ENCODE data around the gene IKBKE.

IKBKE gene

DNA sequence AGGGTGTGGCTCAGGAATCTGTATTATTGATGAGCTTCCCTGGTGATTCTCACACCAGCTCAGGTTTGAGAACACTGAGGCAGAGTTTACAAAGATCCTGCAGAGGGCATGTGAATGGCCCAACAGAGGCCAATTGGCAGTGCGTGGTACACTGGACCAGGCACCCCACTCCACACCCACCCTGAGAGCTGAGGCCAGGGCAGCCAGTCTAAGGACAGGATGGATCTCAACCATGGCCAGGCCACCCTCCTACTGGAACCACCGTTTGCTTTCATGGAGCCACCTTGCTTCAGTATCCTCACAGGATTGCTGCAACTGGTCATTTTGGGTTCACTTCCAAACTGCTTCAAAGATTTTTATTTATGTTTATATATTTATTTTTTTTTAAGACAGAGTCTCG lies 29.8 kb downstream of the IKBKE start:
- TF ChIP-seq, protein P1, sequence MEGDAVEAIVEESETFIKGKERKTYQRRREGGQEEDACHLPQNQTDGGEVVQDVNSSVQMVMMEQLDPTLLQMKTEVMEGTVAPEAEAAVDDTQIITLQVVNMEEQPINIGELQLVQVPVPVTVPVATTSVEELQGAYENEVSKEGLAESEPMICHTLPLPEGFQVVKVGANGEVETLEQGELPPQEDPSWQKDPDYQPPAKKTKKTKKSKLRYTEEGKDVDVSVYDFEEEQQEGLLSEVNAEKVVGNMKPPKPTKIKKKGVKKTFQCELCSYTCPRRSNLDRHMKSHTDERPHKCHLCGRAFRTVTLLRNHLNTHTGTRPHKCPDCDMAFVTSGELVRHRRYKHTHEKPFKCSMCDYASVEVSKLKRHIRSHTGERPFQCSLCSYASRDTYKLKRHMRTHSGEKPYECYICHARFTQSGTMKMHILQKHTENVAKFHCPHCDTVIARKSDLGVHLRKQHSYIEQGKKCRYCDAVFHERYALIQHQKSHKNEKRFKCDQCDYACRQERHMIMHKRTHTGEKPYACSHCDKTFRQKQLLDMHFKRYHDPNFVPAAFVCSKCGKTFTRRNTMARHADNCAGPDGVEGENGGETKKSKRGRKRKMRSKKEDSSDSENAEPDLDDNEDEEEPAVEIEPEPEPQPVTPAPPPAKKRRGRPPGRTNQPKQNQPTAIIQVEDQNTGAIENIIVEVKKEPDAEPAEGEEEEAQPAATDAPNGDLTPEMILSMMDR (IDR thresholded peaks at IDR 0.05) = no peak

DNA sequence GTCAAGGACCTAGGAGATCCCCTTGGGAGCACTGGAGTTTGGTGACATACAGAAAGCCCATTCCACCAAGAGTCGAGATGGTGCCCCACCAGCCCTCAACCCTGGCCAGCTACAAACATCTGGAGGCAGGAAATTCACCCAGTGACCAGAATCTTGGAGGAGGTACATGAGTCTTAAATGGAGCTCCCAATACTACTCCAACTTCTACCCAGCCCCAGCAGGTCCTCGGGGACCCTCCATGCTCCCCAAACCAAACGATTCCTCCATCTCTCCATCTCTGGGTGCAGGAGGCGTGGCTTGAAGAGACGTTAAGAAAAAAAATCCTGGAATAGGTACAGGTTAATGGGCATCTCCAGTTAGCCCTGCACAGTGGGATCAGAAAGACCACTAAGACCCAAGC lies 31.6 kb downstream of the IKBKE start:
- TF ChIP-seq, protein P1 (IDR thresholded peaks at IDR 0.05) = no peak

DNA sequence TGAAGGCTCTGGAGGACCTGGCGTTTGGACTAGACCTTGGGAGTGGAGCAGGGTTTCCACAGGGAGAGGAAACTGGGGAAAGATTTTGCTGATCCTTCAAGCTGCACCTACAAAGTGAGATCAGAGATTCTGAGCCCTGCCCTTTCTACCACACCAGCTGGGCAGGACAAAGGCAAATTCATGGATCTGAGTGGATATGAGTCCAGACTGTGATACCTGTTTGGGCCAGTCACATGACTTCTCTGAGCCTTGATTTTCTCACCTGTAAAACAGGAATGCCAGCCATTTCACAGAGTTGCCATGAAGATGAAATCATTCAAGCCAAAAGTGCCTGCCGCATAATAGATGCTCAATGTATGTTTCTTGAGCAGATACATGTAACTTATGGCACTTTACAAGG lies 32.1 kb downstream of the IKBKE start:
- TF ChIP-seq, protein P1 (IDR thresholded peaks at IDR 0.05) = no peak

DNA sequence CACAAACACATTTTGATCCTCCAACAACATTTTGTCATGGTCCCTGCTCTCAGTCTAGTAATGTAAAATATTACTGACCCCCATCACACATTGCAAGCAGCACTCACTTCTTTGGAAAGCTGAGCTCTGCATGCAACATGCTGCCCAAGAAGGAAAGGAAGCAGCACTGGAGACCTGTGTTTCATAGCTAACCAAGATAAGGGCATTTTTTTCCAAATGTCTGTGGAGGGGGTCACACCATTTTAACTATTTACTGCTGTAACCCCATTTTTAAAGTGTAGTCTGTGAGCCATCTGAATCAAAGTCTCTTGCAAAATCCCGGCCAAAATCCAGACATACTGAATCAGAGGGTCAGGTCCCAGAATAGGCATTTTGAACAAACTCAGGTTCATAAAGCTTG lies 32.5 kb downstream of the IKBKE start:
- TF ChIP-seq, protein P1 (IDR thresholded peaks at IDR 0.05) = no peak

DNA sequence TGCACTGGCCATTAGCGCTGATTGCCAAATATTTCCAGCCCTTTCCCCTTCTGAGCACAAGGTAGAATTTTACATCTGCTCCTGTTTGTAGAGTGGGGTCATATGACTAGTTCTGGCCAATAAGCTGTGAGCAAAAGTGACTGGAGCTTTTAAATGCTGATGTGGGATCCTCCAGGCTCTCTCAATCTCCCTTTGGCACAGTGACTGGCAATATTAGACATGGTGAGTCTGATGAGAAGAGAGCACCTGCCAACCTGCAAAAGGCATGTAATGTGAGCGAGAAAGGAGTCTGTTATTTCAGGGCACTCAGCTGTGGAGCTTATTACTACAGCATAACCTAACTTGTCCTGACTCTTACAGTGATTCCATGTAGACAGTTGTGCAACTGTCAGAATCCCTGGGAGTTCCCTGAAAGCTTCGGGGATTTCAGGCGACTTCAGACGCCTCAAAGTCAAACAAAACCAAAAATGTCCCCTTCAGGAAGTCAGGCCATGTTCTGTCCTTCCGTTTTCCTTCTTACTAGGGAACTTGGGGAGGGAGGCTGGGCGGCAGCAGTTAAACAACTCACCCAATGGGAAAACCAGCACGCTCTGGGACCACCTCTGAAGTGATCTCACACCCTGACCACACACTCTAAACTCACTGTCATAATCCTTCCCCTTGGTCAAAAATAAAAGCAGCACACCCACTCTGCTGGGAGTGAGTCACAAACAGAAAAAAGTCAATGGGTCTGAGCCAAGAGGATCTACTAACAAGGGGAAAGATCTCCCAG lies 33.5 kb downstream of the IKBKE start:
- TF ChIP-seq, protein P1 (IDR thresholded peaks at IDR 0.05) = no peak

DNA sequence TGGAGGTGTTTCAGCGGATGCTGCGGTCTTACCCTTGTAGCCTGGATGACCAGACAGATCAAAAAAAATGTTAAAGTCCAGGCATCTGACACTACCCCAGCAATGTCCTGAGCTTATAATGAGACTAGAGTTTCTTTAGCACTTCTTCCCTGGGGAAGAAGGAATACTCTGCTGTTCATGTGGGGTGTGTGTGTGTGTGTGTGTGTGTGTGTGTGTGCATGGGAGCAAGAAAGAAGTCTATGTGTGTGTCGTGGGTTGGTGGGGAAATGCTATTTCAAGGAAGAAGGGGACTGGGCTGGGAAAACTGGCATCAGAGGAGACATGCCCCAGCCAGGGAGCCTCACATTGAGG lies 34.1 kb downstream of the IKBKE start:
- TF ChIP-seq, protein P1 (IDR thresholded peaks at IDR 0.05) = no peak

DNA sequence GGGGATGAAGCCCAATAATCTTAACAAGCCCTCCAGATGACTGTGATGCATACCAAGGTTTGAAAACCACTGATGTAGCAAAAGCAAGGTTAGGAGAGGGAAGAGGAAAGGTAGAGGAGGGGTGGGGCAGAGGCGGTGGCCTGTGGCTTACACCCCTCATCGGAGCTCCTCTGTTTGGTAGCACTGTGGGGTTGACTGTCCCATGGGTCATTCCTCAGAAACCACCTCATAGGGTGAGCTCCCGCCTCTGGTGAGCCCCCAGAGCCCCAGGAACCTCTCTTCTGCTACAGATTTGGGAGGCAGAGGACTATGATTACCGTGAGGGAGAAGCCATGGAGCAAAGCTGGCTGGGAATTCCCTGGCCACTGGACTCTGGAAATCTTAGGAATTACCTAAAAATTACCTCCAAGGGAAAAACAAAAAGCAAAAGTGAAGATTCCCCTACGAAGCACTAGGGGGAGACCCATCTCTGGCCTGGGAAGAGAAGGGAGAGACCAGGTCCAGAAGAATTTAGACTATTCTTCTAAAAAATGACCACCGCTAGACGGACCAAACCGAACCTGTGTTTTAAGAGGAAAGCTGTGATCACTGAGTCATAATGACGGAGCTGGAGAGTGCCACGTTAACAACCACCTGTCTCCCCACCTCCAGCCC lies 35.6 kb downstream of the IKBKE start:
- TF ChIP-seq, protein P1 (IDR thresholded peaks at IDR 0.05) = peak; percentile 56

Data from LNCAP (cell line).